ENCODE measurements around the gene MTHFD1. TPM values are rescaled to one million over a fixed set of nuclear protein-coding genes. Genes with fewer than 3 reads are reported as not detected.

Gene MTHFD1
- polyA plus RNA-seq, 2 of the 4 experiments (the other 2 are of a cell fraction), result 105 to 159 TPM

DNA sequence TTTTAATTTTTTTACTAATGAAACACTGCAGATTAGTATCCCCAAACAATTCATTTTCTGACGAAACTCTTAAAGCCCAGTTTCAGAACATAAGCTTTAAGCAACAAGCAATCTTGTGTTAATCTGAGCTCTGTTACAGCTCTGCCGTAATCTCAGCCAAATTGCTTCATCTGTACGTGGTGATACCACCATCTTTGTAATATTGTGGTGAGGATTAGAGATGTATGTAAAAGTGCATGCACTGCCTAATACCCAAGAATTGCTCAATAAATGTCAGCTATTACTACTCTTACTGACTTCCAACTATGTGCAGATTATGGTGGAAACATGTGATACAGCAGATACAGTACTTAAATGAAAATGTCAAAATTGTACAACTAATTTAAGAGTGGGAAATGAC is 78.9 kb downstream of the MTHFD1 start:
- 90% methylated on average over 3 of the region's 3 CpGs for WGBS (ENCODE audit: missing lambda C conversion rate)
- FAIRE-seq (no peak), ATAC-seq (no peak), DNase-seq (ENCODE audit: low read depth in 1 of 2, low spot score in 1 of 2) (no peak)
- Histone ChIP-seq H3K4me1 (peaks cover 25% of the 10 kb centered on the region; the same call in 2 of the 3 replicates), H3K4me3 (no peak overlapping the region), H3K27ac (no peak overlapping the region), H3K4me2 (no peak overlapping the region; the same call in 2 of the 3 replicates), H3K9me3 (no peaks in the 10 kb centered on the region)
- CTCF ChIA-PET, result interaction anchor here (1.8 to 5.2 kb wide), 2 partner anchors 12 to 37 kb away, joined by 6 to 41 read pairs; no protein-coding TSS in a partner anchor
- POLR2A ChIA-PET, result no interaction called here
- TF ChIP-seq RARB (CRISPR knock-in tag; IDR thresholded peaks at IDR 0.05) (no peak), CHD4 (IDR thresholded peaks at IDR 0.05; ENCODE audit: borderline replicate concordance) (no peak), CBX2 (IDR thresholded peaks at IDR 0.05; ENCODE audit: borderline replicate concordance, low read depth) (no peak), MAZ (IDR thresholded peaks at IDR 0.05; ENCODE audit: borderline replicate concordance, low read depth, low read length) (no peak), HOXB13 (CRISPR knock-in tag; IDR thresholded peaks at IDR 0.05; ENCODE audit: low read depth) (no peak), MAFK (IDR thresholded peaks at IDR 0.05; ENCODE audit: partially characterized antibody) (no peak), RAD21 (conservative IDR thresholded peaks at IDR 0.05 in 1 of 2, IDR thresholded peaks at IDR 0.05 in 1 of 2) (no peak), ELK1 (IDR thresholded peaks at IDR 0.05; ENCODE audit: low read depth, low read length) (no peak), PHF8 (IDR thresholded peaks at IDR 0.05; ENCODE audit: borderline replicate concordance, low read depth) (no peak), EP300 (IDR thresholded peaks at IDR 0.05) (no peak), JUN (IDR thresholded peaks at IDR 0.05) (no peak)

DNA sequence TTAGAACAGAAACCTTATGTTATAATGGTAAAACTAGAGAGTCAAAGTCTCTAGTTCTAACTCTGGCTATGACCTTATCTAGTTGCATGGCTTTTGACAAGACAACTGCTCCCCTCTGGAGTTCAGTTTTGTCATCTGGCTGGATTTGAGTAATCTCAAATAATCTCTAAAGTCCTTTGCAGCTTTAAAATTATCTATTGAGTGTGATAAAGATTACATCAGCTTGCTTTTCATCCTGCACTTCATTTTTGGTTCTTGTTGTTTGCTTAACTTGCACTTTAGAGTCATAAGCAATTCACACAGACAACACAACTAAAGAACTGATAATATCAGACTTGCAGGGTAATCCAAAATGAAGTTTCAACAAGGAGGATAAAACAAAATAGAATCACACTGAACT is 79.4 kb downstream of the MTHFD1 start:
- H3K27ac ChIP-seq, result no peak overlapping the region
- H3K4me1 ChIP-seq, result peaks cover 25% of the 10 kb centered on the region; the same call in 2 of the 3 replicates
- TF ChIP-seq ZFP36 (IDR thresholded peaks at IDR 0.05; ENCODE audit: borderline replicate concordance, partially characterized antibody), result no peak
- DNase-seq (ENCODE audit: low read depth in 1 of 2, low spot score in 1 of 2), result no peak
- no peaks in the 10 kb centered on the region for H3K9me3 ChIP-seq
- POLR2A ChIA-PET, result no interaction called here
- H3K4me2 ChIP-seq, result no peak overlapping the region
- no peak for FAIRE-seq
- CTCF ChIA-PET, result interaction anchor here (1.8 to 5.2 kb wide), 2 partner anchors 11 to 37 kb away, joined by 6 to 41 read pairs; no protein-coding TSS in a partner anchor
- H3K4me3 ChIP-seq, result no peak overlapping the region
- no peak for ATAC-seq

DNA sequence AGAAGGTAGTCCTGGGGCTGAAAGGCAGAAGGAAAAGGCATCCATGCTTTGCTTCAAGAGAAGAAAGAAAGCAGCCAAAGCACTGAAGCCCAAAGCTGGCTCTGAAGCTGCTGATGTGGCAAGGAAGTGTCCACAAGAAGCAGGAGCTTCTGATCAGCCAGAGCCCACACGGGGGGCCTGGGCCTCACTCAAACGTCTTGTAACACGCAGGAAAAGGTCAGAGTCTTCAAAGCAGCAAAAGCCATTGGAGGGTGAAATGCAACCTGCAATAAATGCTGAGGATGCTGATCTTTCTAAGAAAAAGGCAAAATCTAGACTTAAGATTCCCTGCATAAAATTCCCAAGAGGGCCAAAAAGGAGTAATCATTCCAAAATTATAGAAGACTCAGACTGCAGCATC is 80.3 kb downstream of the MTHFD1 start:
- POLR2A ChIA-PET, result no interaction called here
- ATAC-seq, result no peak
- Histone ChIP-seq H3K27ac (no peak overlapping the region), H3K9me3 (no peaks in the 10 kb centered on the region), H3K4me1 (peaks cover 25% of the 10 kb centered on the region; the same call in 2 of the 3 replicates), H3K4me2 (no peak overlapping the region), H3K4me3 (no peak overlapping the region)
- no peak for FAIRE-seq
- 69% methylated on average over 3 of the region's 3 CpGs for WGBS (ENCODE audit: missing lambda C conversion rate)
- CTCF ChIA-PET, result interaction anchor here (1.5 to 5.2 kb wide), 2 partner anchors 10 to 129 kb away, joined by 3 to 41 read pairs; no protein-coding TSS in a partner anchor
- TF ChIP-seq, protein P1, sequence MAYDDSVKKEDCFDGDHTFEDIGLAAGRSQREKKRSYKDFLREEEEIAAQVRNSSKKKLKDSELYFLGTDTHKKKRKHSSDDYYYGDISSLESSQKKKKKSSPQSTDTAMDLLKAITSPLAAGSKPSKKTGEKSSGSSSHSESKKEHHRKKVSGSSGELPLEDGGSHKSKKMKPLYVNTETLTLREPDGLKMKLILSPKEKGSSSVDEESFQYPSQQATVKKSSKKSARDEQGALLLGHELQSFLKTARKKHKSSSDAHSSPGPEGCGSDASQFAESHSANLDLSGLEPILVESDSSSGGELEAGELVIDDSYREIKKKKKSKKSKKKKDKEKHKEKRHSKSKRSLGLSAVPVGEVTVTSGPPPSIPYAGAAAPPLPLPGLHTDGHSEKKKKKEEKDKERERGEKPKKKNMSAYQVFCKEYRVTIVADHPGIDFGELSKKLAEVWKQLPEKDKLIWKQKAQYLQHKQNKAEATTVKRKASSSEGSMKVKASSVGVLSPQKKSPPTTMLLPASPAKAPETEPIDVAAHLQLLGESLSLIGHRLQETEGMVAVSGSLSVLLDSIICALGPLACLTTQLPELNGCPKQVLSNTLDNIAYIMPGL (CRISPR knock-in tag; IDR thresholded peaks at IDR 0.05; ENCODE audit: borderline replicate concordance), result no peak
- TF ChIP-seq CHD4 (IDR thresholded peaks at IDR 0.05; ENCODE audit: borderline replicate concordance), result no peak
- TF ChIP-seq HDAC2 (IDR thresholded peaks at IDR 0.05), result no peak
- TF ChIP-seq EHF (CRISPR knock-in tag; IDR thresholded peaks at IDR 0.05), result no peak
- no peak for TF ChIP-seq RARB (CRISPR knock-in tag; IDR thresholded peaks at IDR 0.05)
- no peak for TF ChIP-seq RCOR1 (IDR thresholded peaks at IDR 0.05; ENCODE audit: low read depth, low read length)
- TF ChIP-seq SMC3 (IDR thresholded peaks at IDR 0.05), result no peak
- no peak for TF ChIP-seq MYC (IDR thresholded peaks at IDR 0.05; ENCODE audit: borderline replicate concordance, low read length)
- no peak for TF ChIP-seq BHLHE40 (IDR thresholded peaks at IDR 0.05; ENCODE audit: low read depth, low read length)
- TF ChIP-seq ESRRA (IDR thresholded peaks at IDR 0.05; ENCODE audit: borderline replicate concordance, low read length), result no peak
- TF ChIP-seq JUNB (IDR thresholded peaks at IDR 0.05), result no peak
- DNase-seq (ENCODE audit: low read depth in 1 of 2, low spot score in 1 of 2), result no peak

All from A549 (cell line).